AG09309 (cell line): ENCODE measurements around the gene USP11.

ENCODE experiments used
- DNase-seq: peaks from one replicate; pipeline ENCODE4 v3.0.0-alpha.2; 2010; ENCODE audit warnings: low read depth
- H3K4me3 ChIP-seq: 2 replicates; pipeline ENCODE4 v1.5.1; 2011; ENCODE audit warnings: mild to moderate bottlenecking, low read depth, low read length, moderate library complexity; ENCODE audit not compliant: control insufficient read depth
- CTCF ChIP-seq: IDR thresholded peaks from 2 replicates; pipeline ENCODE4 v1.5.1; 2011; ENCODE audit warnings: mild to moderate bottlenecking, low read depth, low read length, inconsistent platforms; ENCODE audit not compliant: insufficient read depth, control insufficient read depth; ENCODE audit errors: missing control alignments

The USP11 gene

GRCh38 chrX:47232803-47233332, at the start of gene USP11:
USP11 (plus strand) TSS chrX:47233009; CDS start chrX:47233044, 35 bp downstream.
- no peak for TF ChIP-seq CTCF
- DNase-seq: no peak
- H3K4me3 ChIP-seq: peak within 1 kb of the TSS; percentile 54

DNA sequence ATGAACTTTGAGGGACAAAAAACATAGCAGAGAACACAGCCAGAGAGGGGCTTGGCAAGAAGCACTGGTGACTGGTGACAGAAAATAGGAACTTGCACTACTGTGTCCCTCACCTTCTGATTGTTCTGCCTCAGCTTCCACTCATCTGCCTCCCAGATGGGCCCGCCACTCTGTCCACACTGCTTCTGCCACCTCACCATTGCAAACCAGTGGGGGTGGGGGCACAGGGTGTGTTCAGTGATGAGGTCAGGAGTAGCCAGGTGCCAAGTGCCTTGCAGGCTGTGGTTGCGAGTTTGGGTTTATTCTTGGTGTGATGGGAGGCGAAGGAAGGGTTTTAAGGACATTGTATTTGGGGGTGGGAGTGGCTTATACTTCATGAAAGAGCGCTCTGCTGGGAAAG, 48.3 kb upstream of the USP11 start:
- TF ChIP-seq CTCF: no peak
- no peak overlapping the region for H3K4me3 ChIP-seq
- DNase-seq: no peak

DNA sequence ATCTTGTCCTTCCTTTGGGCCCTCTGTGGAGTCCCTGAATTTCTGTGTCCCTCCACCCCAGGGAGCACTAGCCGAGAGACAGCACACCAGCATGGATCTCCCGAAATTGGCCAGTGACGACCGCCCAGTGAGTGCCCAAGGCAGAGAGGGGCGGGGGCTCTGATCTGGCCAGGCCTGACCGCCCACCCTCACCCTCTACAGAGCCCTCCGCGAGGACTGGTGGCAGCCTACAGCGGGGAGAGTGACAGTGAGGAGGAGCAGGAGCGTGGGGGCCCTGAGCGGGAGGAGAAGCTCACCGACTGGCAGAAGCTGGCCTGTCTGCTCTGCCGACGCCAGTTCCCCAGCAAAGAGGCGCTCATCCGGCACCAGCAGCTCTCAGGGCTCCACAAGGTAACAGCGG, 47.6 kb upstream of the USP11 start:
- no peak for DNase-seq
- TF ChIP-seq CTCF: no peak
- H3K4me3 ChIP-seq: no peak overlapping the region

DNA sequence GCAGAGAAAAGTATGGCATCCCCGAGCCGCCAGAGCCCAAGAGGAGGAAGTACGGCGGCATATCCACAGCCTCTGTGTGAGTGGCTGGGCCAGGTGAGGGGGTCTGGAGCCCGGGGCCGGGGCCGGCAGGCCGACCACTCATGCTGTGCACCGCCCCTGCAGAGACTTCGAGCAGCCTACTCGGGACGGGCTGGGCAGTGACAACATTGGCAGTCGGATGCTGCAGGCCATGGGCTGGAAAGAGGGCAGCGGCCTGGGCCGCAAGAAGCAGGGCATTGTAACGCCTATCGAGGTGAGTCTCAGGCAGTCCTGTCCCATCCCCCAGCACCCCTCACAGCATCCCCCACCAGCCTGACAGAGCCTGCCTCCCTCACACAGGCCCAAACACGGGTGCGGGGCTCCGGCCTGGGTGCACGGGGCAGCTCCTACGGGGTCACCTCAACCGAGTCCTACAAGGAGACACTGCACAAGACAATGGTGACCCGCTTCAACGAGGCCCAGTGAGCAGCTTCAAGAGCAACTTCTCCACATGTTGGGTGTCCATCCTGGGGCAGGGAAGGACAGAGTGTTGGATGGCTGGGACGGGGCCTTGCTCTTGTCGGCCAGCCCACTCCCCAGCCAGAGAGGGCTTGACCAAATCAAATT, 46.6 kb upstream of the USP11 start:
- no peak for TF ChIP-seq CTCF
- H3K4me3 ChIP-seq: no peak overlapping the region
- DNase-seq: no peak

GRCh38 chrX:47187106-47187677, 45.6 kb upstream of the USP11 start:
- no peak overlapping the region for H3K4me3 ChIP-seq
- TF ChIP-seq CTCF: no peak
- DNase-seq: no peak

DNA sequence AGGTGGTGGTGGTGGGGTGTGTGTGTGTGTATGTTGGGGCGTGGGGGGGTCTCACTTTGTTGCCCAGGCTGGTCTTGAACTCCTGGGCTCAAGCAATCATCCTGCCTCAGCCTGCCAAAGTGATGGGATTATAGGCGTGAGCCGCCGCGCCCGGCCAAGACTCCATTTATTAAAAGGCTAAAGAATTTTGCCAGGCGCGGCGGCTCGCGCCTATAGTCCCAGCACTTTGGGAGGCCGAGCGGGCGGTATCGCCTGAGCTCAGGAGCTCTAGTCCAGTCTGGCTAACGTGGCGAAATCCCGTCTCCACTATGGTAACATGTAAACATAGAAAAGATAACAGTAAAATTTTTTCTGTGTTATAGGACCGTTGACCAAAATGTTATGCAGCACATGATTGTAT, 42.9 kb upstream of the USP11 start:
- DNase-seq: no peak

More for the DNA sequence above, 42.9 kb upstream of the USP11 start:
- TF ChIP-seq CTCF: no peak
- H3K4me3 ChIP-seq: no peak overlapping the region
